Ishikawa (cell line): ENCODE results near the gene ARHGEF28.

Experiments used
- CEBPB ChIP-seq: IDR thresholded peaks from 2 replicates; pipeline ENCODE4 v1.6.1; 2012
- CREB1 ChIP-seq: IDR thresholded peaks from 2 replicates; pipeline ENCODE4 v1.6.1; 2012; ENCODE audit warnings: low read depth
- EGR1 ChIP-seq: IDR thresholded peaks from 2 replicates; pipeline ENCODE4 v1.6.1; 2012
- EP300 ChIP-seq: IDR thresholded peaks from 2 replicates; pipeline ENCODE4 v1.6.1; 2012; ENCODE audit warnings: borderline replicate concordance
- FOXM1 ChIP-seq: IDR thresholded peaks from 2 replicates; pipeline ENCODE4 v1.6.1; 2012; ENCODE audit warnings: low read depth, borderline replicate concordance
- MAX ChIP-seq: IDR thresholded peaks from 2 replicates; pipeline ENCODE4 v1.6.1; 2012
- NFIC ChIP-seq: IDR thresholded peaks from 2 replicates; pipeline ENCODE4 v1.6.1; 2012
- RAD21 ChIP-seq: IDR thresholded peaks from 2 replicates; pipeline ENCODE4 v1.6.1; 2012; ENCODE audit warnings: low read depth
- REST ChIP-seq: IDR thresholded peaks from 2 replicates; pipeline ENCODE4 v1.6.1; 2012; ENCODE audit warnings: low read depth, mild to moderate bottlenecking
- TAF1 ChIP-seq: IDR thresholded peaks from 2 replicates; pipeline ENCODE4 v1.6.1; 2012; ENCODE audit warnings: low read depth, mild to moderate bottlenecking
- TCF12 ChIP-seq: IDR thresholded peaks from 2 replicates; pipeline ENCODE4 v1.6.1; 2012; ENCODE audit warnings: low read depth
- TEAD4 ChIP-seq: IDR thresholded peaks from 2 replicates; pipeline ENCODE4 v1.6.1; 2012
- USF1 ChIP-seq: IDR thresholded peaks from 2 replicates; pipeline ENCODE4 v1.6.1; 2012
- YY1 ChIP-seq: IDR thresholded peaks from 2 replicates; pipeline ENCODE4 v1.6.1; 2012; ENCODE audit warnings: low read depth
- ZBTB7A ChIP-seq: IDR thresholded peaks from 2 replicates; pipeline ENCODE4 v1.6.1; 2012; ENCODE audit warnings: low read depth

The ARHGEF28 gene

GRCh38 chr5:73826301-73827105, 200.5 kb downstream of the ARHGEF28 start:
- no peak for TF ChIP-seq RAD21

- TF ChIP-seq NFIC (no peak), EP300 (no peak), ZBTB7A (no peak), RAD21 (no peak), YY1 (no peak), FOXM1 (no peak), CEBPB (no peak), TCF12 (no peak), TEAD4 (no peak)
These were observed 201.1 kb downstream of the ARHGEF28 start for GRCh38 chr5:73827106-73827450.

- TF ChIP-seq ZBTB7A: no peak
- no peak for TF ChIP-seq EGR1
- no peak for TF ChIP-seq USF1
- TF ChIP-seq CREB1: no peak
- no peak for TF ChIP-seq TEAD4
- TF ChIP-seq YY1: no peak
- TF ChIP-seq CEBPB: no peak
- TF ChIP-seq NFIC: no peak
- TF ChIP-seq RAD21: no peak
- TF ChIP-seq REST: no peak
- TF ChIP-seq EP300: no peak
- no peak for TF ChIP-seq TCF12
- no peak for TF ChIP-seq MAX
- TF ChIP-seq FOXM1: no peak
- no peak for TF ChIP-seq TAF1
These were observed 202.5 kb downstream of the ARHGEF28 start for GRCh38 chr5:73828465-73828864.

- TF ChIP-seq YY1 (no peak), CEBPB (no peak), TAF1 (no peak)
These were observed 204.7 kb downstream of the ARHGEF28 start for GRCh38 chr5:73830646-73831045.

- no peak for TF ChIP-seq TAF1
- TF ChIP-seq FOXM1: no peak
- TF ChIP-seq EP300: no peak
- TF ChIP-seq NFIC: no peak
- TF ChIP-seq EGR1: no peak
- no peak for TF ChIP-seq YY1
- no peak for TF ChIP-seq TCF12
- no peak for TF ChIP-seq CREB1
- no peak for TF ChIP-seq MAX
- TF ChIP-seq TEAD4: no peak
- no peak for TF ChIP-seq ZBTB7A
- TF ChIP-seq REST: no peak
- TF ChIP-seq USF1: no peak
- TF ChIP-seq CEBPB: no peak
- no peak for TF ChIP-seq RAD21
These were observed 205.1 kb downstream of the ARHGEF28 start for GRCh38 chr5:73831066-73831465.

GRCh38 chr5:73834693-73835092, 208.7 kb downstream of the ARHGEF28 start:
- TF ChIP-seq EP300: no peak
- no peak for TF ChIP-seq ZBTB7A
- TF ChIP-seq CEBPB: no peak
- no peak for TF ChIP-seq TEAD4
- TF ChIP-seq CREB1: no peak
- TF ChIP-seq REST: no peak
- no peak for TF ChIP-seq FOXM1
- no peak for TF ChIP-seq NFIC
- TF ChIP-seq TAF1: no peak
